H54 (cell line): Measurements from ENCODE around the gene ARL15.
"Not testable (repeated sequence)": the region's sequence is repeated elsewhere in the genome, so short reads cannot be mapped to it uniquely, and the experiment has no call there.

Source experiments
- DNase-seq: peaks from one replicate; pipeline ENCODE4 v3.0.0; 2011; ENCODE audit warnings: low spot score, mixed read lengths; ENCODE audit not compliant: insufficient read length
- FAIRE-seq: peaks from 3 replicates; lab custom pipeline; 2011; peaks lifted over from hg19 to GRCh38; lab: Jason Lieb, UNC
- POLR2A ChIP-seq: IDR thresholded peaks from 2 replicates; pipeline ENCODE4 v1.6.1; 2011; ENCODE audit warnings: low read depth, mild to moderate bottlenecking, low read length

The ARL15 gene

GRCh38 chr5:53983568-53984460 lies 326.6 kb downstream of the ARL15 start:
- TF ChIP-seq POLR2A, result no peak
- DNase-seq, result peak; percentile 37
- peak; percentile 30 for FAIRE-seq

GRCh38 chr5:53982319-53982718 lies 328.1 kb downstream of the ARL15 start:
- not testable (repeated sequence) for DNase-seq, FAIRE-seq

GRCh38 chr5:53980061-53980460 lies 330.3 kb downstream of the ARL15 start:
- DNase-seq, result no peak
- no peak for TF ChIP-seq POLR2A
- no peak for FAIRE-seq

GRCh38 chr5:53974021-53974420 lies 336.4 kb downstream of the ARL15 start:
- DNase-seq, result no peak
- TF ChIP-seq POLR2A, result no peak
- no peak for FAIRE-seq

- no peak for FAIRE-seq
- TF ChIP-seq POLR2A, result no peak
- no peak for DNase-seq
Observed at GRCh38 chr5:53972314-53972713, 338.1 kb downstream of the ARL15 start.

- no peak for FAIRE-seq
- no peak for DNase-seq
- no peak for TF ChIP-seq POLR2A
Observed at GRCh38 chr5:53971551-53971950, 338.8 kb downstream of the ARL15 start.

GRCh38 chr5:53971131-53971530 lies 339.2 kb downstream of the ARL15 start:
- FAIRE-seq, result no peak
- no peak for TF ChIP-seq POLR2A
- no peak for DNase-seq

GRCh38 chr5:53970475-53970874 lies 339.9 kb downstream of the ARL15 start:
- FAIRE-seq, result no peak
- TF ChIP-seq POLR2A, result no peak
- no peak for DNase-seq

- FAIRE-seq, result no peak
- DNase-seq, result no peak
- no peak for TF ChIP-seq POLR2A
Observed at GRCh38 chr5:53969176-53969730, 341.1 kb downstream of the ARL15 start.

- FAIRE-seq (no peak), DNase-seq (no peak)
- TF ChIP-seq POLR2A, result no peak
Observed at GRCh38 chr5:53965459-53965858, 344.9 kb downstream of the ARL15 start.

GRCh38 chr5:53963958-53964357 lies 346.4 kb downstream of the ARL15 start:
- DNase-seq (no peak), FAIRE-seq (no peak)
- TF ChIP-seq POLR2A, result no peak

- TF ChIP-seq POLR2A, result no peak
- FAIRE-seq (no peak), DNase-seq (no peak)
Observed at GRCh38 chr5:53962306-53962705, 348.1 kb downstream of the ARL15 start.

- no peak for DNase-seq
- no peak for FAIRE-seq
- TF ChIP-seq POLR2A, result no peak
Observed at GRCh38 chr5:53956632-53957031, 353.7 kb downstream of the ARL15 start.

- no peak for TF ChIP-seq POLR2A
- FAIRE-seq (no peak), DNase-seq (no peak)
Observed at GRCh38 chr5:53956196-53956595, 354.2 kb downstream of the ARL15 start.

GRCh38 chr5:53950621-53951020 lies 359.8 kb downstream of the ARL15 start:
- DNase-seq, result no peak
- no peak for TF ChIP-seq POLR2A
- no peak for FAIRE-seq
